GM12878 (cell line): Measurements from ENCODE around the gene TOM1L1. TPM values are rescaled to one million over a fixed set of nuclear protein-coding genes. Genes with fewer than 3 reads are reported as not detected.

Experiments
- ATAC-seq: fragments of 200-7000 bp; cut with Tn5 transposase; 3 replicates; pipeline ENCODE4 v1.9.1; 2020; ENCODE audit warnings: mild to moderate bottlenecking, moderate library complexity
- BruUV-seq: library from RNA; stranded (reverse); fragments of 400-500 nt; replicated peaks from 2 replicates; lab custom pipeline; 2021; lab: Mats Ljungman, UMichigan
- CTCF ChIA-PET: fragments of 300-600 bp; sonication (Branson Sonifier 250); formaldehyde crosslinking; extraction: SDS; loops from one replicate; lab custom pipeline; 2021; ENCODE audit warnings: inconsistent platforms; lab: Yijun Ruan, JAX
- POLR2A ChIA-PET: fragments of 350-600 bp; formaldehyde crosslinking; extraction: SDS; loops from one replicate; lab custom pipeline; 2021; ENCODE audit warnings: inconsistent platforms; lab: Charles Lee
- RAD21 ChIA-PET: fragments of 300-600 bp; sonication (Branson Sonifier 250); formaldehyde crosslinking; loops from one replicate; lab custom pipeline; 2023; ENCODE audit warnings: antibody characterized with exemption; ENCODE audit not compliant: unreplicated experiment; lab: Charles Lee
- SMC1A ChIA-PET: fragments of 300-600 bp; sonication (Branson Sonifier 250); formaldehyde crosslinking; loops from one replicate; lab custom pipeline; 2023; ENCODE audit not compliant: unreplicated experiment, uncharacterized antibody; lab: Charles Lee
- DNase-seq: peaks from one replicate; pipeline ENCODE4 v3.0.0-alpha.2; 2011; ENCODE audit warnings: low read depth, low spot score
- FAIRE-seq: peaks from 3 replicates; lab custom pipeline; 2011; peaks lifted over from hg19 to GRCh38; lab: Jason Lieb, UNC
- H2AFZ ChIP-seq: 2 replicates; pipeline ENCODE4 v1.6.0; 2011; ENCODE audit warnings: low read depth, low read length, control low read depth; ENCODE audit not compliant: control insufficient read depth
- H3K27ac ChIP-seq: 2 replicates; pipeline ENCODE4 v1.5.1; 2011; ENCODE audit warnings: control low read depth; ENCODE audit not compliant: control insufficient read depth, insufficient read depth
- H3K27me3 ChIP-seq, 2 experiments: replicated peaks in 1 of 2; 2 replicates each; pipeline versions ENCODE4 v1.6.0 to v1.6.1; 2011; ENCODE audit warnings: low read length in 1 of 2; ENCODE audit not compliant: control insufficient read depth in 2 of 2, insufficient read depth in 2 of 2
- H3K36me3 ChIP-seq, 2 experiments: 2 replicates each; pipeline ENCODE4 v1.5.1; 2011; ENCODE audit warnings: low read length in 1 of 2; ENCODE audit not compliant: control insufficient read depth in 2 of 2, insufficient read depth in 2 of 2
- H3K4me1 ChIP-seq: 2 replicates; pipeline ENCODE4 v1.6.1; 2011; ENCODE audit warnings: mild to moderate bottlenecking, low read length, moderate library complexity, mixed read lengths; ENCODE audit not compliant: control insufficient read depth, insufficient read depth
- H3K4me2 ChIP-seq: 2 replicates; pipeline ENCODE4 v1.6.0; 2011; ENCODE audit warnings: control low read depth; ENCODE audit not compliant: control insufficient read depth, insufficient read depth
- H3K4me3 ChIP-seq: fragments of 200-600 bp; sonication (generic); 2 replicates; pipeline ENCODE4 v1.5.1; 2016
- H3K79me2 ChIP-seq: 2 replicates; pipeline ENCODE4 v1.6.0; 2011; ENCODE audit warnings: low read length; ENCODE audit not compliant: control insufficient read depth, insufficient read depth
- H3K9ac ChIP-seq: 2 replicates; pipeline ENCODE4 v1.8.0; 2011; ENCODE audit warnings: low read length, control low read depth, mixed read lengths; ENCODE audit not compliant: control insufficient read depth, insufficient read depth
- H3K9me3 ChIP-seq: replicated peaks from 3 replicates; pipeline ENCODE4 v1.5.1; 2011; ENCODE audit warnings: mild to moderate bottlenecking, low read length; ENCODE audit not compliant: control insufficient read depth, insufficient read depth
- H4K20me1 ChIP-seq: 2 replicates; pipeline ENCODE4 v1.6.0; 2011; ENCODE audit not compliant: control insufficient read depth, insufficient read depth
- ATF7 ChIP-seq: fragments of 450-650 bp; IDR thresholded peaks from 2 replicates; pipeline ENCODE4 v1.6.1; 2016; ENCODE audit warnings: low read depth, mild to moderate bottlenecking
- CEBPB ChIP-seq, 2 experiments: fragments of 150-350 bp in 1 of 2; IDR thresholded peaks; 2 replicates each; pipeline ENCODE4 v1.6.1; 2012 to 2014; ENCODE audit warnings: low read depth in 2 of 2, low read length in 2 of 2, borderline replicate concordance in 1 of 2, inconsistent platforms in 1 of 2
- CHD2 ChIP-seq: IDR thresholded peaks from 2 replicates; pipeline ENCODE4 v1.6.1; 2011; ENCODE audit warnings: low read depth, low read length, improper control_type of control experiment, borderline replicate concordance
- CREB1 ChIP-seq: IDR thresholded peaks from 2 replicates; pipeline ENCODE4 v1.6.1; 2012; ENCODE audit warnings: low read depth, mild to moderate bottlenecking, inconsistent platforms
- E2F8 ChIP-seq: fragments of 450-650 bp; IDR thresholded peaks from 2 replicates; pipeline ENCODE4 v1.6.1; 2018; ENCODE audit warnings: mild to moderate bottlenecking, low read depth, moderate library complexity; ENCODE audit not compliant: partially characterized antibody
- REST ChIP-seq: IDR thresholded peaks from 2 replicates; pipeline ENCODE4 v1.6.1; 2012; ENCODE audit warnings: mild to moderate bottlenecking, low read depth, low read length
- SIX5 ChIP-seq: IDR thresholded peaks from 2 replicates; pipeline ENCODE4 v1.6.1; 2011; ENCODE audit warnings: mild to moderate bottlenecking, low read depth, low read length, moderate library complexity; ENCODE audit not compliant: severe bottlenecking
- SMC3 ChIP-seq: IDR thresholded peaks from 2 replicates; pipeline ENCODE4 v1.6.1; 2011; ENCODE audit warnings: low read length, improper control_type of control experiment, borderline replicate concordance
- SP1 ChIP-seq: IDR thresholded peaks from one replicate; pipeline ENCODE4 v1.6.1; 2011; ENCODE audit warnings: low read depth, low read length
- ZBED1 ChIP-seq: IDR thresholded peaks from 2 replicates; pipeline ENCODE4 v1.6.1; 2016; ENCODE audit warnings: borderline replicate concordance
- ZBTB11 ChIP-seq: fragments of 450-650 bp; formaldehyde crosslinking; IDR thresholded peaks from 2 replicates; pipeline ENCODE4 v1.5.0; 2022; ENCODE audit warnings: mild to moderate bottlenecking, missing genetic modification characterization
- ZNF622 ChIP-seq: fragments of 450-650 bp; IDR thresholded peaks from 2 replicates; pipeline ENCODE4 v1.6.1; 2017; ENCODE audit warnings: mild to moderate bottlenecking, inconsistent platforms
- WGBS: methylation state at CpG from one replicate; pipeline ENCODE4 v1.1.6; 2016; ENCODE audit warnings: low lambda C conversion rate; ENCODE audit not compliant: insufficient replicate concordance, insufficient coverage; ENCODE audit errors: missing lambda C conversion rate; 5-methylcytosine and 5-hydroxymethylcytosine counted together
- in situ Hi-C: fragments of 300-500 bp; cut with MboI; formaldehyde crosslinking; loops from 9 replicates; pipeline ENCODE4 v1.14.3; 2018; ENCODE audit warnings: mixed read lengths
- intact Hi-C: fragments of 100-400 bp; cut with micrococcal nuclease; formaldehyde crosslinking; loops from one replicate; pipeline ENCODE4 v1.14.2; 2022; ENCODE audit not compliant: unreplicated experiment
- polyA plus RNA-seq, 11 experiments: library from polyadenylated mRNA; depleted of rRNA in 4 of 11; unstranded in 6 of 11; stranded (reverse) in 5 of 11; fragments of >200 nt; fragmentation: Nextera tagmentation in 4 of 11; fragmentation: Illumina TruSeq in 1 of 11; extraction: Ambion mirVana in 4 of 11; extraction: Trizol in 1 of 11; gene quantifications; 1 replicate in 1 of 11; 2 replicates in 10 of 11; pipeline versions ENCODE4 v1.2.1 to v1.2.3, GENCODE V29; 2011 to 2016; ENCODE audit warnings: inconsistent platforms in 2 of 11, missing spikeins in 2 of 11, low read depth in 1 of 11
- total RNA-seq, 4 experiments: library from RNA; depleted of rRNA in 3 of 4; stranded (reverse); fragments of >200 nt in 3 of 4; fragmentation: Illumina TruSeq in 1 of 4; extraction: Trizol in 1 of 4; gene quantifications; 2 replicates each; pipeline versions ENCODE4 v1.2.1 to v1.2.3, GENCODE V29; 2013 to 2021

Gene TOM1L1
- total and polyA plus RNA-seq, 10 of the 15 experiments (the other 5 are each of a cell fraction or from before 2014, with no cell fraction given): 1.9 to 8.8 (median 2.5) TPM

- TF ChIP-seq ZBTB11 (CRISPR knock-in tag) (no peak), ZNF622 (no peak), CEBPB (IDR thresholded peaks at IDR 0.05; ENCODE audit: borderline replicate concordance in 1 of 2, low read depth in 2 of 2, low read length in 2 of 2) (no peak), SP1 (no peak)
Measured at GRCh38 chr17:54901230-54901822, 674 bp downstream of the TOM1L1 start (continued).

- ATAC-seq: no peak
- no peak for FAIRE-seq
- Histone ChIP-seq H3K4me1 (peaks cover 6% of the 10 kb centered on the region; the same call in 1 of the 2 replicates), H3K79me2 (no peaks in the 10 kb centered on the region), H3K27me3 (no peaks in the 10 kb centered on the region; a peak in 1 of 4 replicates), H2AFZ (no peak overlapping the region), H3K9me3 (no peaks in the 10 kb centered on the region), H4K20me1 (no peaks in the 10 kb centered on the region), H3K4me3 (no peak overlapping the region), H3K9ac (no peak overlapping the region), H3K36me3 (no peaks in the 10 kb centered on the region), H3K4me2 (peak overlapping the region; percentile 25; the same call in 1 of the 2 replicates), H3K27ac (no peak overlapping the region)
- 58% methylated on average over 9 of the region's 9 CpGs for WGBS
- DNase-seq: no peak
- ChIA-PET CTCF (no interaction called here), SMC1A (no interaction called here), RAD21 (no interaction called here), POLR2A (no interaction called here)
- BruUV-seq: no TSS peak
- in situ Hi-C loops: no loop called here
- intact Hi-C loops: loop anchor here (2.0 kb wide), 1 partner anchor 67 kb away; the partner anchor contains the start of genes COX11 and STXBP4
- no peak for TF ChIP-seq CREB1
- no peak for TF ChIP-seq ATF7
- TF ChIP-seq CHD2: no peak
- no peak for TF ChIP-seq SIX5
- TF ChIP-seq E2F8: no peak
- TF ChIP-seq REST: no peak
- no peak for TF ChIP-seq ZBED1
- no peak for TF ChIP-seq SMC3
Measured at GRCh38 chr17:54902017-54902416, 1.4 kb downstream of the TOM1L1 start.
